Sciatic nerve (tissue), 2 donors: ENCODE measurements around the gene ARHGAP19. TPM values are rescaled to one million over a fixed set of nuclear protein-coding genes. Genes with fewer than 3 reads are reported as not detected.

ENCODE experiments used
- ATAC-seq: fragments of 200-7000 bp; cut with Tn5 transposase; one replicate; pipeline ENCODE4 v1.9.1; 2020; ENCODE audit warnings: mild to moderate bottlenecking, moderate library complexity
- DNase-seq: peaks from one replicate; pipeline ENCODE4 v3.0.0-alpha.2; 2020; ENCODE audit warnings: low spot score
- intact Hi-C: fragments of 100-400 bp; cut with DNase I; formaldehyde crosslinking; loops from one replicate; pipeline ENCODE4 v1.14.2; 2022
- total RNA-seq: library from RNA; stranded (reverse); fragmentation: NEBNext Ultra II Directional; extraction: Animal tissue kit (Norgen Biotek cat#: 25700); gene quantifications from one replicate; pipeline ENCODE4 v1.2.1, GENCODE V29; 2021
- donor health status: DM: no; HTN: no; CAD: no.
- donor health status: DM: no; HTN: no; CAD: no.

The ARHGAP19 gene
- total RNA-seq, 1 donor from 2014 or later = 138 TPM

- no peak for ATAC-seq
- peak; percentile 17 for DNase-seq
- intact Hi-C loops = loop anchor here (10.0 kb wide), 1 partner anchor 143 kb away; no protein-coding TSS in a partner anchor
These were observed 84.6 kb downstream of the ARHGAP19 start for GRCh38 chr10:97207756-97208346.

- ATAC-seq = no peak
- peak; percentile 47 for DNase-seq
- intact Hi-C loops = loop anchor here (10.0 kb wide), 1 partner anchor 142 kb away; no protein-coding TSS in a partner anchor
These were observed 85.3 kb downstream of the ARHGAP19 start for GRCh38 chr10:97207131-97207530.

- DNase-seq = peak; percentile 47
- intact Hi-C loops = loop anchor here (10.0 kb wide), 1 partner anchor 140 kb away; no protein-coding TSS in a partner anchor
- no peak for ATAC-seq
These were observed 87.4 kb downstream of the ARHGAP19 start for GRCh38 chr10:97204826-97205679.

GRCh38 chr10:97203220-97203619 is 89.2 kb downstream of the ARHGAP19 start:
- intact Hi-C loops = loop anchor here (10.0 kb wide), 1 partner anchor 138 kb away; no protein-coding TSS in a partner anchor
- no peak for DNase-seq
- ATAC-seq = no peak

- no peak for DNase-seq
- intact Hi-C loops = loop anchor here (10.0 kb wide), 1 partner anchor 136 kb away; no protein-coding TSS in a partner anchor
- ATAC-seq = no peak
These were observed 91.8 kb downstream of the ARHGAP19 start for GRCh38 chr10:97200616-97201015.

GRCh38 chr10:97199152-97199551 is 93.3 kb downstream of the ARHGAP19 start:
- no peak for DNase-seq
- no peak for ATAC-seq
- intact Hi-C loops = no loop called here

- ATAC-seq = peak; percentile 67
- no peak for DNase-seq
These were observed 95.4 kb downstream of the ARHGAP19 start for GRCh38 chr10:97197030-97197500.

GRCh38 chr10:97196223-97197029 is 96.0 kb downstream of the ARHGAP19 start:
- ATAC-seq (peak; percentile 75), DNase-seq (no peak)
- intact Hi-C loops = no loop called here

More at GRCh38 chr10:97197030-97197500, 95.4 kb downstream of the ARHGAP19 start:
- intact Hi-C loops = no loop called here

GRCh38 chr10:97195706-97196222 is 96.7 kb downstream of the ARHGAP19 start:
- DNase-seq = no peak
- ATAC-seq = no peak
- intact Hi-C loops = no loop called here

- DNase-seq (no peak), ATAC-seq (no peak)
- intact Hi-C loops = no loop called here
These were observed 99.4 kb downstream of the ARHGAP19 start for GRCh38 chr10:97192952-97193435.

GRCh38 chr10:97190450-97190849 is 102.0 kb downstream of the ARHGAP19 start:
- intact Hi-C loops = no loop called here
- no peak for DNase-seq
- ATAC-seq = no peak

GRCh38 chr10:97188261-97188711 is 104.2 kb downstream of the ARHGAP19 start:
- intact Hi-C loops = no loop called here
- ATAC-seq (no peak), DNase-seq (no peak)

- intact Hi-C loops = no loop called here
- ATAC-seq = no peak
- no peak for DNase-seq
These were observed 105.5 kb downstream of the ARHGAP19 start for GRCh38 chr10:97186911-97187310.

GRCh38 chr10:97185326-97186058 is 106.9 kb downstream of the ARHGAP19 start, which contains the start of gene SLIT1:
SLIT1 (minus strand) TSS chr10:97185959; CDS start chr10:97185674, 285 bp downstream.
- no peak for DNase-seq
- intact Hi-C loops = no loop called here
- no peak for ATAC-seq

GRCh38 chr10:97184971-97185325 is 107.5 kb downstream of the ARHGAP19 start:
- intact Hi-C loops = no loop called here
- ATAC-seq = no peak
- DNase-seq = no peak

GRCh38 chr10:97183314-97183713 is 109.1 kb downstream of the ARHGAP19 start:
- no peak for DNase-seq
- no peak for ATAC-seq
- intact Hi-C loops = no loop called here

GRCh38 chr10:97182288-97182990 is 110.0 kb downstream of the ARHGAP19 start:
- no peak for ATAC-seq
- DNase-seq = no peak
- intact Hi-C loops = no loop called here
